Measurements from ENCODE around the gene ADK.

The ADK gene

DNA sequence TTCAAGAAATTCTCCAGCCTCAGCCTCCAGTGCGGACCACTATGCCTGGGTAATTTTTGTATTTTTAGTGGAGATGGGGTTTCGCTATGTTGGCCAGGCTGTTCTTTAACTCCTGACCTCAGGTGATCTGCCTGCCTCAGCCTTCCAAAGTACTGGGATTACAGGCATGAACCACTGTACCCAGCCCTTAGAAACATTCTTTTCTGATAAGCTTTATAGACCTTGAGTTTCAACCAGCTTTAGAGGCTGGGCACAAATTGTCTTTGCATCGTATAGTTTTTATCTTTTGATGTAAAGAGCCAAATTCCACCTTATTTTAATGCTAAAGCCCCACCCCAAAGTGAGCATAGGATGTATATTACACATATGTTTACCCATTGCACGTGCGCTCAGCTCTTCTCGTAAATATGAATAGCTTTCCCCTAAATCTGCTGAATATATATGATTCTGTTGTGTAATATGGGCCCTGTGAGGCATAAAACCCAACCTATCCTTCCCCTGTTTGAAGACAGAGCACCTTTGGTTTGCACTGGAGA lies 124.8 kb downstream of the ADK start:
- TF ChIP-seq, protein P1, sequence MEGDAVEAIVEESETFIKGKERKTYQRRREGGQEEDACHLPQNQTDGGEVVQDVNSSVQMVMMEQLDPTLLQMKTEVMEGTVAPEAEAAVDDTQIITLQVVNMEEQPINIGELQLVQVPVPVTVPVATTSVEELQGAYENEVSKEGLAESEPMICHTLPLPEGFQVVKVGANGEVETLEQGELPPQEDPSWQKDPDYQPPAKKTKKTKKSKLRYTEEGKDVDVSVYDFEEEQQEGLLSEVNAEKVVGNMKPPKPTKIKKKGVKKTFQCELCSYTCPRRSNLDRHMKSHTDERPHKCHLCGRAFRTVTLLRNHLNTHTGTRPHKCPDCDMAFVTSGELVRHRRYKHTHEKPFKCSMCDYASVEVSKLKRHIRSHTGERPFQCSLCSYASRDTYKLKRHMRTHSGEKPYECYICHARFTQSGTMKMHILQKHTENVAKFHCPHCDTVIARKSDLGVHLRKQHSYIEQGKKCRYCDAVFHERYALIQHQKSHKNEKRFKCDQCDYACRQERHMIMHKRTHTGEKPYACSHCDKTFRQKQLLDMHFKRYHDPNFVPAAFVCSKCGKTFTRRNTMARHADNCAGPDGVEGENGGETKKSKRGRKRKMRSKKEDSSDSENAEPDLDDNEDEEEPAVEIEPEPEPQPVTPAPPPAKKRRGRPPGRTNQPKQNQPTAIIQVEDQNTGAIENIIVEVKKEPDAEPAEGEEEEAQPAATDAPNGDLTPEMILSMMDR (IDR thresholded peaks at IDR 0.05; ENCODE audit: low read depth, low read length), result no peak
- H3K4me3 ChIP-seq (replicated peaks in 1 of 2; ENCODE audit: low read depth in 2 of 2, low read length in 2 of 2), result no peak overlapping the region
- DNase-seq (ENCODE audit: low read depth in 2 of 2), result no peak

DNA sequence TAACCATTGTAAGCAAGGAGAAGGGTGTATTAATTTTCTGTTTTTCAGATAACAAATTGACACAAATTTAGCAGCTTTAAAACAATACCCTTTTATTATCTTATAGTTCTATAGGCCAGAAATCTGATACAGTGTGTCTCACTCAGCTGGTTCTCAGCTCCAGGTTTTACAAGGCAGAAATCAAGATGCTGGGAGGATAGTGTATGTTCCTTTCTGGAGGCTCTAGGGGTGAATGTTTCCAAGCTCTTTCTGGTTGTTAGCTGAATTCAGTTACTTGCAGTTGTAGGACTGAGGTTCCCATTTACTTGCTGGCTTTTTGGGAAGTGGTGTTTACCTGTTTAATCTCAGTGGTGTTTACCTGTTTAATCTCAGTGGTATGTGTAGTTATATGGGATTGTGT lies 125.4 kb downstream of the ADK start:
- DNase-seq (ENCODE audit: low read depth in 2 of 2), result no peak
- TF ChIP-seq, protein P1 (IDR thresholded peaks at IDR 0.05; ENCODE audit: low read depth, low read length), result no peak
- no peak overlapping the region for H3K4me3 ChIP-seq (replicated peaks in 1 of 2; ENCODE audit: low read depth in 2 of 2, low read length in 2 of 2)

DNA sequence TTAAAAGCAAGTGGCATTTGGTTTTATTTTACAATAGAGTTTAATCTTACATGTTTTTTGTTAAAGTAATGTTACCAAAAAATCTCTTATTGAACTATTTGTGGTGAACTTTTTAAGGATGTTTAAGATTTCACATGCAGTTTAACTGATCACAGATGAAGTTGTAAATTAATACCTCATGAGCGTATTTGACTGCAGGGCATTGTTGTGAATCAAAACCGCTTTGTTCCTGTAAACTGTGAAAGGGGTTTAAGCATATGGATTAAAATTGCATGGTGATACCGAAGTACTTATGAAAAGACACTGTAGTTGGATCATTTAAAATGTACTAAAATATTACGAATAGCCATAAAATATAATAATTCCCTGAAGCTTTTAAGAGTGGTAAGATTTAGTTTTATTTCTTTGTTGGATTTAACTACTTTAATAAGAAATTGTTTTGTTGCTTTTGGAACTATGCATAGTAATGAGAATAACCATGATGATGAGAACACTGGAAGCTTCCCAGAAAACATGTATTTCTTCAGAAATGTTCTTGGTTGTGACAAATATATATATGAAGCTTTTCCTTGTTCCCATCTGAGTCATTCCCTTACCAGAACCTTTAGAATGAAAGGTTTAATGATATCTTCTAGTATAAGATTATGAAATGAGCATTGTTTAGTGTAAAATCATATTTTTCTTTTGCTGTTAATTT lies 131.3 kb downstream of the ADK start:
- TF ChIP-seq, protein P1 (IDR thresholded peaks at IDR 0.05; ENCODE audit: low read depth, low read length), result no peak
- peak; percentile 54 to 75 for DNase-seq (ENCODE audit: low read depth in 2 of 2)
- no peak overlapping the region for H3K4me3 ChIP-seq (replicated peaks in 1 of 2; ENCODE audit: low read depth in 2 of 2, low read length in 2 of 2)

DNA sequence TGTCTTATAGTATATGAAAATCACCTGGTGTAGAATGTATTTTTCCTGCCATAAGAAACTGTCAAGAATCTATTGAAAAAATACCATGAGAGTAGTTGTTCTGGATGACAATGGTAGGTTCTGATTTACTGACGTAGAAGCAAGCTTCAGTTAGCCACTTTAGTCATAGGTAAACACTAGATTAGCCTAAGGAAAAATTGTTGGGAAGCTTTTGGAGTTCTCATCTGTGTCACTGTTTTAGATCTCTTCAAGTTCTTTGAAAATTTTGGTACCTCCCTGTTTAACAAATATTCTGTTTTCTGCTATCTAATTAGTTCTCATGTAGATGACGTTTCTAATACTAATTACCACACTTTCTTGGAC lies 131.8 kb downstream of the ADK start:
- H3K4me3 ChIP-seq (replicated peaks in 1 of 2; ENCODE audit: low read depth in 2 of 2, low read length in 2 of 2), result no peak overlapping the region
- TF ChIP-seq, protein P1 (IDR thresholded peaks at IDR 0.05; ENCODE audit: low read depth, low read length), result no peak
- DNase-seq (ENCODE audit: low read depth in 2 of 2), result peak; percentile 37 to 62

DNA sequence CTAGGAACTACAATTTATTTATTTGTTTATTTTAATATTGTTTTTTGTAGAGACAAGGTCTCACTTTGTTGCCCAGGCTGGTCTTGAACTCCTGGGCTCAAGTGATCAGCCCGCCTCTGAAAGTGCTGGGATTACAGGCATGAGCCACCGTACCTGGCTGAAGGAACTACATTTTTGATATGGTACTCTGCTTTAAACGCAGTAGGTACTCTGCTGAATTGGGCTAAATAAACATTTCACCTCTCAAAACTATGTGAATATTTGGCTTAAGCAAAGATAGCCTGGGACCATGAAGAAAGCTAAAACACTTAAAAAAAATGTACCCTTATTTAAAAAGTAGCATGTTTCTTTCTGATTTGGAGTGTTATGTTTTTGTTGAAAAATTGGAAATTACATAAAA lies 138.2 kb downstream of the ADK start:
- H3K4me3 ChIP-seq (replicated peaks in 1 of 2; ENCODE audit: low read depth in 2 of 2, low read length in 2 of 2), result no peak overlapping the region
- no peak for DNase-seq (ENCODE audit: low read depth in 2 of 2)
- TF ChIP-seq, protein P1 (IDR thresholded peaks at IDR 0.05; ENCODE audit: low read depth, low read length), result no peak

DNA sequence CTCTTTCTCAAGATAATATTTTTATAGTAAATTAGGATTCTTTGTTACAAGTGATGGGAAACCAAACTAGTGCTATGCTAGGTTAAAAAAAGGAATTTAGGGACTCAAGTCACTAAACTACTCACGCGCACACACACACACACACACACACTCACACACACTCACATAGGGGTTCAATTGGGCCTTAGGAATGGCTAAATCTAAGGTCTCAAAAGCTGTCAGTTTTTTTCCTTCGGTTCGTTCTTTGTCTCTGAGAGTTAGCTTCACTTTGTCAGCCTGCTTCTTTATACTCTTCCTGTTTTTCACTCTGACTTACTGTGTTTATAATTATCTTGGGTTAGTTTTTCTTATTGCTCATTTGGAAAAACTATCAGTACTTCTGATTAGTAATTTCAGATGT lies 138.9 kb downstream of the ADK start:
- peak; percentile 27 to 43 for DNase-seq (ENCODE audit: low read depth in 2 of 2)
- H3K4me3 ChIP-seq (replicated peaks in 1 of 2; ENCODE audit: low read depth in 2 of 2, low read length in 2 of 2), result no peak overlapping the region
- TF ChIP-seq, protein P1 (IDR thresholded peaks at IDR 0.05; ENCODE audit: low read depth, low read length), result no peak

DNA sequence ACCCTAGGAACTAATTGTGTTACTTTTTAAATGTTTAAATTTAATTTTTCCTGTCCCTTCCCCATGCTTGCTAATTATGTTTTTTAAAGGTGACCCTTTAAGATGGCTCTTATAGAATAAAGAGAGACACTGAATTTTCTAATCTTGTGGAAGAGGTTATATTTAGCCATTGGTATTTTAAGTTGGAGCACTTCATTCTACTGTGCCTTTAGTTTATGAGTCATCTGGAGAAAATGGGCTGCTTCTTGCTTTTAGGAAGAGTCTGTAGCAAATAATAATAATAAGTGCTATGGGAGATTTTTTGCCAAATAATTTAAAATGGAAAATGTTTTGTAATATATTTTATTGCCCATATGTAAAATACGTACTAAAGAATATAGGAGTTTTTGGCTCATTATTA lies 139.7 kb downstream of the ADK start:
- DNase-seq (ENCODE audit: low read depth in 2 of 2), result peak; percentile 71 to 80
- TF ChIP-seq, protein P1 (IDR thresholded peaks at IDR 0.05; ENCODE audit: low read depth, low read length), result no peak
- H3K4me3 ChIP-seq (replicated peaks in 1 of 2; ENCODE audit: low read depth in 2 of 2, low read length in 2 of 2), result no peak overlapping the region
